HepG2 (cell line): ENCODE measurements around the gene CMPK2. TPM values are rescaled to one million over a fixed set of nuclear protein-coding genes. Genes with fewer than 3 reads are reported as not detected.

Experiments
- AHR ChIP-seq: IDR thresholded peaks from 2 replicates; pipeline ENCODE4 v1.6.1; 2018; ENCODE audit warnings: missing genetic modification reagents, missing compliant biosample characterization
- KLF11 ChIP-seq: IDR thresholded peaks from 2 replicates; pipeline ENCODE4 v1.6.1; 2016; ENCODE audit warnings: missing compliant biosample characterization
- MED1 ChIP-seq: sonication (generic); formaldehyde crosslinking; IDR thresholded peaks from 2 replicates; pipeline ENCODE4 v1.4.0; 2020; ENCODE audit warnings: missing genetic modification reagents
- MYNN ChIP-seq: sonication (generic); formaldehyde crosslinking; IDR thresholded peaks from 2 replicates; pipeline ENCODE4 v1.4.0; 2020; ENCODE audit warnings: mild to moderate bottlenecking, low read depth, missing genetic modification reagents
- POLR2AphosphoS2 ChIP-seq: IDR thresholded peaks from 2 replicates; pipeline ENCODE4 v1.6.1; 2011; ENCODE audit warnings: low read depth, low read length, improper control_type of control experiment
- TERF1 ChIP-seq: sonication (generic); formaldehyde crosslinking; IDR thresholded peaks from 2 replicates; pipeline ENCODE4 v1.8.0; 2022; ENCODE audit warnings: mild to moderate bottlenecking, missing genetic modification reagents, moderate library complexity
- ZNF282 ChIP-seq: fragments of 450-650 bp; IDR thresholded peaks from 2 replicates; pipeline ENCODE4 v1.6.1; 2018; ENCODE audit not compliant: partially characterized antibody
- ZNF468 ChIP-seq: sonication (generic); formaldehyde crosslinking; IDR thresholded peaks from 2 replicates; pipeline ENCODE4 v1.8.0; 2022; ENCODE audit warnings: mild to moderate bottlenecking, moderate library complexity, missing genetic modification reagents
- ZNF737 ChIP-seq: sonication (generic); formaldehyde crosslinking; IDR thresholded peaks from 2 replicates; pipeline ENCODE4 v1.5.0; 2020; ENCODE audit warnings: missing genetic modification reagents, mild to moderate bottlenecking, borderline replicate concordance
- ZNF772 ChIP-seq: sonication (generic); formaldehyde crosslinking; IDR thresholded peaks from 2 replicates; pipeline ENCODE4 v1.5.0; 2020; ENCODE audit warnings: mild to moderate bottlenecking, missing genetic modification reagents
- ZNF792 ChIP-seq: IDR thresholded peaks from 2 replicates; pipeline ENCODE4 v1.6.1; 2016
- polyA plus RNA-seq, 8 experiments: library from polyadenylated mRNA; depleted of rRNA in 3 of 8; stranded (reverse) in 7 of 8; unstranded in 1 of 8; fragments of >200 nt; fragmentation: Illumina TruSeq in 4 of 8; extraction: Trizol in 4 of 8; gene quantifications; 2 replicates each; pipeline versions ENCODE4 v1.2.1 to v1.2.3, GENCODE V29; 2011 to 2016; ENCODE audit warnings: low read depth in 4 of 8, missing spikeins in 1 of 8, mixed read lengths in 1 of 8; ENCODE audit not compliant: insufficient read depth in 1 of 8
- total RNA-seq, 5 experiments: library from RNA; depleted of rRNA; stranded (reverse); fragments of >200 nt; fragmentation: Illumina TruSeq; extraction: Trizol; gene quantifications; 2 replicates each; pipeline ENCODE4 v1.2.3, GENCODE V29; 2016; ENCODE audit warnings: low read depth in 1 of 5
- TF ChIP-seq, protein P1 (sequence below): sonication (generic); formaldehyde crosslinking; IDR thresholded peaks from one replicate; pipeline ENCODE4 v1.5.1; 2020; ENCODE audit warnings: mild to moderate bottlenecking, missing genetic modification reagents; ENCODE audit errors: not compliant biosample characterization
- TF ChIP-seq, protein P2 (sequence below): fragments of 450-650 bp; IDR thresholded peaks from 2 replicates; pipeline ENCODE4 v1.6.1; 2017; ENCODE audit warnings: mild to moderate bottlenecking
- TF ChIP-seq, protein P3 (sequence below), 2 experiments: sonication (generic) in 1 of 2; formaldehyde crosslinking in 1 of 2; IDR thresholded peaks; 2 replicates each; pipeline versions ENCODE4 v1.4.0 to v1.6.1; 2018 to 2020; ENCODE audit warnings: missing genetic modification reagents in 2 of 2, borderline replicate concordance in 1 of 2, low read depth in 1 of 2, mild to moderate bottlenecking in 1 of 2, missing biosample characterization in 1 of 2

The CMPK2 gene
- total and polyA plus RNA-seq, 2 of the 13 experiments (the other 11 are each of a cell fraction or from before 2014, with no cell fraction given), result 0.04 to 1.0 TPM

GRCh38 chr2:6865346-6866274 is at the start of gene CMPK2 (continued):
- TF ChIP-seq, protein P1, sequence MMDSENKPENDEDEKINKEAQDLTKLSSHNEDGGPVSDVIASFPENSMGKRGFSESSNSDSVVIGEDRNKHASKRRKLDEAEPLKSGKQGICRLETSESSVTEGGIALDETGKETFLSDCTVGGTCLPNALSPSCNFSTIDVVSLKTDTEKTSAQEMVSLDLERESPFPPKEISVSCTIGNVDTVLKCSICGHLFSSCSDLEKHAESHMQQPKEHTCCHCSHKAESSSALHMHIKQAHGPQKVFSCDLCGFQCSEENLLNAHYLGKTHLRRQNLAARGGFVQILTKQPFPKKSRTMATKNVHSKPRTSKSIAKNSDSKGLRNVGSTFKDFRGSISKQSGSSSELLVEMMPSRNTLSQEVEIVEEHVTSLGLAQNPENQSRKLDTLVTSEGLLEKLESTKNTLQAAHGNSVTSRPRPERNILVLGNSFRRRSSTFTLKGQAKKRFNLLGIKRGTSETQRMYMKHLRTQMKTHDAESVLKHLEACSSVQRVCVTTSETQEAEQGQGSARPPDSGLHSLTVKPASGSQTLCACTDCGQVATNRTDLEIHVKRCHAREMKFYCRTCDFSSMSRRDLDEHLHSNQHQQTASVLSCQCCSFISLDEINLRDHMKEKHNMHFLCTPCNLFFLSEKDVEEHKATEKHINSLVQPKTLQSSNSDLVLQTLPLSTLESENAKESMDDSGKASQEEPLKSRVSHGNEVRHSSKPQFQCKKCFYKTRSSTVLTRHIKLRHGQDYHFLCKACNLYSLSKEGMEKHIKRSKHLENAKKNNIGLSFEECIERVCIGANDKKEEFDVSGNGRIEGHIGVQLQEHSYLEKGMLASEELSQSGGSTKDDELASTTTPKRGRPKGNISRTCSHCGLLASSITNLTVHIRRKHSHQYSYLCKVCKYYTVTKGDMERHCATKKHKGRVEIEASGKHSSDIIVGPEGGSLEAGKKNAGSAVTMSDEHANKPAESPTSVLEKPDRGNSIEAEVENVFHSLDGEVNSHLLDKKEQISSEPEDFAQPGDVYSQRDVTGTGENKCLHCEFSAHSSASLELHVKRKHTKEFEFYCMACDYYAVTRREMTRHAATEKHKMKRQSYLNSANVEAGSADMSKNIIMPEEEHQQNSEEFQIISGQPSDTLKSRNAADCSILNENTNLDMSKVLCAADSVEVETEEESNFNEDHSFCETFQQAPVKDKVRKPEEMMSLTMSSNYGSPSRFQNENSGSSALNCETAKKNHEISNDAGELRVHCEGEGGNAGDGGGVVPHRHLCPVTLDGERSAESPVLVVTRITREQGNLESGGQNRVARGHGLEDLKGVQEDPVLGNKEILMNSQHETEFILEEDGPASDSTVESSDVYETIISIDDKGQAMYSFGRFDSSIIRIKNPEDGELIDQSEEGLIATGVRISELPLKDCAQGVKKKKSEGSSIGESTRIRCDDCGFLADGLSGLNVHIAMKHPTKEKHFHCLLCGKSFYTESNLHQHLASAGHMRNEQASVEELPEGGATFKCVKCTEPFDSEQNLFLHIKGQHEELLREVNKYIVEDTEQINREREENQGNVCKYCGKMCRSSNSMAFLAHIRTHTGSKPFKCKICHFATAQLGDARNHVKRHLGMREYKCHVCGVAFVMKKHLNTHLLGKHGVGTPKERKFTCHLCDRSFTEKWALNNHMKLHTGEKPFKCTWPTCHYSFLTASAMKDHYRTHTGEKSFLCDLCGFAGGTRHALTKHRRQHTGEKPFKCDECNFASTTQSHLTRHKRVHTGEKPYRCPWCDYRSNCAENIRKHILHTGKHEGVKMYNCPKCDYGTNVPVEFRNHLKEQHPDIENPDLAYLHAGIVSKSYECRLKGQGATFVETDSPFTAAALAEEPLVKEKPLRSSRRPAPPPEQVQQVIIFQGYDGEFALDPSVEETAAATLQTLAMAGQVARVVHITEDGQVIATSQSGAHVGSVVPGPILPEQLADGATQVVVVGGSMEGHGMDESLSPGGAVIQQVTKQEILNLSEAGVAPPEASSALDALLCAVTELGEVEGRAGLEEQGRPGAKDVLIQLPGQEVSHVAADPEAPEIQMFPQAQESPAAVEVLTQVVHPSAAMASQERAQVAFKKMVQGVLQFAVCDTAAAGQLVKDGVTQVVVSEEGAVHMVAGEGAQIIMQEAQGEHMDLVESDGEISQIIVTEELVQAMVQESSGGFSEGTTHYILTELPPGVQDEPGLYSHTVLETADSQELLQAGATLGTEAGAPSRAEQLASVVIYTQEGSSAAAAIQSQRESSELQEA (CRISPR knock-in tag), result no peak
- TF ChIP-seq ZNF282, result no peak
- TF ChIP-seq, protein P2, sequence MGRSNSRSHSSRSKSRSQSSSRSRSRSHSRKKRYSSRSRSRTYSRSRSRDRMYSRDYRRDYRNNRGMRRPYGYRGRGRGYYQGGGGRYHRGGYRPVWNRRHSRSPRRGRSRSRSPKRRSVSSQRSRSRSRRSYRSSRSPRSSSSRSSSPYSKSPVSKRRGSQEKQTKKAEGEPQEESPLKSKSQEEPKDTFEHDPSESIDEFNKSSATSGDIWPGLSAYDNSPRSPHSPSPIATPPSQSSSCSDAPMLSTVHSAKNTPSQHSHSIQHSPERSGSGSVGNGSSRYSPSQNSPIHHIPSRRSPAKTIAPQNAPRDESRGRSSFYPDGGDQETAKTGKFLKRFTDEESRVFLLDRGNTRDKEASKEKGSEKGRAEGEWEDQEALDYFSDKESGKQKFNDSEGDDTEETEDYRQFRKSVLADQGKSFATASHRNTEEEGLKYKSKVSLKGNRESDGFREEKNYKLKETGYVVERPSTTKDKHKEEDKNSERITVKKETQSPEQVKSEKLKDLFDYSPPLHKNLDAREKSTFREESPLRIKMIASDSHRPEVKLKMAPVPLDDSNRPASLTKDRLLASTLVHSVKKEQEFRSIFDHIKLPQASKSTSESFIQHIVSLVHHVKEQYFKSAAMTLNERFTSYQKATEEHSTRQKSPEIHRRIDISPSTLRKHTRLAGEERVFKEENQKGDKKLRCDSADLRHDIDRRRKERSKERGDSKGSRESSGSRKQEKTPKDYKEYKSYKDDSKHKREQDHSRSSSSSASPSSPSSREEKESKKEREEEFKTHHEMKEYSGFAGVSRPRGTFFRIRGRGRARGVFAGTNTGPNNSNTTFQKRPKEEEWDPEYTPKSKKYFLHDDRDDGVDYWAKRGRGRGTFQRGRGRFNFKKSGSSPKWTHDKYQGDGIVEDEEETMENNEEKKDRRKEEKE, result no peak
- TF ChIP-seq ZNF772 (CRISPR knock-in tag), result no peak
- TF ChIP-seq ZNF792 (CRISPR knock-in tag), result no peak
- TF ChIP-seq KLF11 (CRISPR knock-in tag), result no peak
- no peak for TF ChIP-seq AHR (CRISPR knock-in tag)
- TF ChIP-seq ZNF737 (CRISPR knock-in tag), result no peak
- no peak for TF ChIP-seq MYNN
- 0 out of 2 replicates have a peak, but pooled peaks have one; percentile 23 for TF ChIP-seq ZNF468
- TF ChIP-seq, protein P3, sequence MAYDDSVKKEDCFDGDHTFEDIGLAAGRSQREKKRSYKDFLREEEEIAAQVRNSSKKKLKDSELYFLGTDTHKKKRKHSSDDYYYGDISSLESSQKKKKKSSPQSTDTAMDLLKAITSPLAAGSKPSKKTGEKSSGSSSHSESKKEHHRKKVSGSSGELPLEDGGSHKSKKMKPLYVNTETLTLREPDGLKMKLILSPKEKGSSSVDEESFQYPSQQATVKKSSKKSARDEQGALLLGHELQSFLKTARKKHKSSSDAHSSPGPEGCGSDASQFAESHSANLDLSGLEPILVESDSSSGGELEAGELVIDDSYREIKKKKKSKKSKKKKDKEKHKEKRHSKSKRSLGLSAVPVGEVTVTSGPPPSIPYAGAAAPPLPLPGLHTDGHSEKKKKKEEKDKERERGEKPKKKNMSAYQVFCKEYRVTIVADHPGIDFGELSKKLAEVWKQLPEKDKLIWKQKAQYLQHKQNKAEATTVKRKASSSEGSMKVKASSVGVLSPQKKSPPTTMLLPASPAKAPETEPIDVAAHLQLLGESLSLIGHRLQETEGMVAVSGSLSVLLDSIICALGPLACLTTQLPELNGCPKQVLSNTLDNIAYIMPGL (CRISPR knock-in tag; IDR thresholded peaks at IDR 0.05; ENCODE audit: borderline replicate concordance in 1 of 2, low read depth in 1 of 2), result peak; percentile 27 to 70; a peak in 2 of 4 replicates
- TF ChIP-seq MED1 (CRISPR knock-in tag), result 0 out of 2 replicates have a peak, but pooled peaks have one; percentile 42
- peak; percentile 62; the same call in 1 of the 2 replicates for TF ChIP-seq TERF1 (CRISPR knock-in tag)
- TF ChIP-seq POLR2AphosphoS2, result no peak
